Ascending aorta (tissue), 2 donors: Measurements from ENCODE around the gene PCYT2. TPM values are rescaled to one million over a fixed set of nuclear protein-coding genes. Genes with fewer than 3 reads are reported as not detected.

ENCODE experiments used
- DNase-seq, 2 donors: peaks; one replicate each; pipeline ENCODE4 v3.0.0-alpha.2; 2019; ENCODE audit warnings: low spot score in 2 of 2
- H3K27ac ChIP-seq, 2 donors: fragments of 200-600 bp; sonication (generic); one replicate each; pipeline ENCODE4 v1.5.1; 2016 to 2017; ENCODE audit warnings: mild to moderate bottlenecking in 1 of 2
- H3K27me3 ChIP-seq: fragments of 200-600 bp; sonication (generic); one replicate; pipeline ENCODE4 v1.5.1; 2017
- H3K36me3 ChIP-seq, 2 donors: fragments of 200-600 bp; sonication (generic); one replicate each; pipeline ENCODE4 v1.5.1; 2016
- H3K4me1 ChIP-seq, 2 donors: fragments of 200-600 bp; sonication (generic); one replicate each; pipeline ENCODE4 v1.5.1; 2016 to 2017; ENCODE audit warnings: mild to moderate bottlenecking in 1 of 2
- H3K4me3 ChIP-seq, 2 donors: fragments of 200-600 bp; sonication (generic); one replicate each; pipeline ENCODE4 v1.5.1; 2016 to 2017; ENCODE audit warnings: mild to moderate bottlenecking in 1 of 2
- H3K9me3 ChIP-seq, 2 donors: fragments of 200-600 bp; sonication (generic); one replicate each; pipeline ENCODE4 v1.5.1; 2016
- intact Hi-C: fragments of 100-400 bp; cut with DNase I; formaldehyde crosslinking; loops from one replicate; pipeline ENCODE4 v1.15.1; 2023
- total RNA-seq: library from RNA; depleted of rRNA; stranded (reverse); fragments of >200 nt; gene quantifications from one replicate; pipeline ENCODE4 v1.1.0, GENCODE V29; 2016
- TF ChIP-seq, protein P1 (sequence below), 3 experiments: fragments of 200-600 bp in 2 of 3; fragments of 450-650 bp in 1 of 3; sonication (generic) in 2 of 3; IDR thresholded peaks; one replicate each; pipeline ENCODE4 v1.5.1; 2016 to 2019; ENCODE audit warnings: antibody characterized with exemption in 3 of 3, mild to moderate bottlenecking in 1 of 3, moderate library complexity in 1 of 3

The PCYT2 gene
- total RNA-seq, 1 donor from 2014 or later = 81.1 TPM

DNA sequence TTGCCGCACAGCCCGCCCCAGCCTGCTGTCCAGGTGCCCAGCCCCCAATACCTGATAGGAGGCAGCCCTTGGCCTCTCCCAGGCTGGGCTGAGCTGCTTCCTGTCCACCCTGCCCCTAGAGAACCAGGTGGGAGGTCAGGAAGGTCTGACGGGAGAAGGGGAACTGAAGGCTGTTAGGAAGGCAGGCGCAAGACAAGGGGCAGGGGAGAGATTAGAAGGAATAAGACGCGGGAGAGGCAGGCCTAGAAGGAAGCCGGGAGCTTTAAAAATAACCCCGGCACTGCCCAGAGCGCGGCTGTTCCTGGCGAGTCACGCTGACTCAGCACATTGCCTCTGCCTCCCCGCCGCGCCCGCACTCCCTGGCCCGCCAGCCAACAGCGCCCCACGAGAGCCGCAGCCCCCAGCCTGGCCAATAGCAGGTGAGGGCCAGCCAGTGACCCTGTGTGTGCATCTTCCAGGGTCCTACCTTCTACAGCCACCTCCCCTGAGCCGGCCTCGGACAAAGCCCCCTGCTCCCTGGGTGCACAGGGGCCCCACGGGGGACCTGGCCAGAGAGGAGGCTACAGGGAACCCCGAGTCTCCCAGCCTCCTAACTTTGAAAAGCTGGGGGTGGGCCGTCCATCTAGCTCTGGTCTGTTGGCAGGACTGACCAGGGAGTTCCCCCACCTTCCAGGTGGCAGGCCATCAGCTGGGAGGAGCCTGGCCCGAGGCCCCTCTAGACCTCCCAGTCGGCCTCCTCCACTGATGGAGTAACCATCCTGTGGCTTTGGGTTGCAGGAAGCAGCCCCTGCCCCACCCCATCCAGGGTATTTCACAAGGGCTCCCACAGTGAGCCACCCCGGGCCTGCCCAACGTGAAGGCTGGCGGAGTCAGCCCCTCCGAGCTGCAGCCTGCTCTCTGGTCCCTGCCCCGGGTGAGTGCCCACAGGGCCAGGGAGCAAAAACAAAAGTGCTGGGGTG is 12.4 kb upstream of the PCYT2 start:
- DNase-seq = peak in 1 of 2 donors; percentile 84
- TF ChIP-seq, protein P1, sequence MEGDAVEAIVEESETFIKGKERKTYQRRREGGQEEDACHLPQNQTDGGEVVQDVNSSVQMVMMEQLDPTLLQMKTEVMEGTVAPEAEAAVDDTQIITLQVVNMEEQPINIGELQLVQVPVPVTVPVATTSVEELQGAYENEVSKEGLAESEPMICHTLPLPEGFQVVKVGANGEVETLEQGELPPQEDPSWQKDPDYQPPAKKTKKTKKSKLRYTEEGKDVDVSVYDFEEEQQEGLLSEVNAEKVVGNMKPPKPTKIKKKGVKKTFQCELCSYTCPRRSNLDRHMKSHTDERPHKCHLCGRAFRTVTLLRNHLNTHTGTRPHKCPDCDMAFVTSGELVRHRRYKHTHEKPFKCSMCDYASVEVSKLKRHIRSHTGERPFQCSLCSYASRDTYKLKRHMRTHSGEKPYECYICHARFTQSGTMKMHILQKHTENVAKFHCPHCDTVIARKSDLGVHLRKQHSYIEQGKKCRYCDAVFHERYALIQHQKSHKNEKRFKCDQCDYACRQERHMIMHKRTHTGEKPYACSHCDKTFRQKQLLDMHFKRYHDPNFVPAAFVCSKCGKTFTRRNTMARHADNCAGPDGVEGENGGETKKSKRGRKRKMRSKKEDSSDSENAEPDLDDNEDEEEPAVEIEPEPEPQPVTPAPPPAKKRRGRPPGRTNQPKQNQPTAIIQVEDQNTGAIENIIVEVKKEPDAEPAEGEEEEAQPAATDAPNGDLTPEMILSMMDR (IDR thresholded peaks at IDR 0.05) = no peak
- Histone ChIP-seq H3K27me3 (no peaks in the 10 kb centered on the region), H3K4me3 (peak overlapping the region; percentile 38 to 57), H3K4me1 (peaks cover 26 to 47% of the 10 kb centered on the region in 2 donors), H3K36me3 (peaks cover 20 to 27% of the 10 kb centered on the region in 2 donors), H3K9me3 (no peaks in the 10 kb centered on the region), H3K27ac (peak overlapping the region; percentile 53 to 72)
- intact Hi-C loops = no loop called here

DNA sequence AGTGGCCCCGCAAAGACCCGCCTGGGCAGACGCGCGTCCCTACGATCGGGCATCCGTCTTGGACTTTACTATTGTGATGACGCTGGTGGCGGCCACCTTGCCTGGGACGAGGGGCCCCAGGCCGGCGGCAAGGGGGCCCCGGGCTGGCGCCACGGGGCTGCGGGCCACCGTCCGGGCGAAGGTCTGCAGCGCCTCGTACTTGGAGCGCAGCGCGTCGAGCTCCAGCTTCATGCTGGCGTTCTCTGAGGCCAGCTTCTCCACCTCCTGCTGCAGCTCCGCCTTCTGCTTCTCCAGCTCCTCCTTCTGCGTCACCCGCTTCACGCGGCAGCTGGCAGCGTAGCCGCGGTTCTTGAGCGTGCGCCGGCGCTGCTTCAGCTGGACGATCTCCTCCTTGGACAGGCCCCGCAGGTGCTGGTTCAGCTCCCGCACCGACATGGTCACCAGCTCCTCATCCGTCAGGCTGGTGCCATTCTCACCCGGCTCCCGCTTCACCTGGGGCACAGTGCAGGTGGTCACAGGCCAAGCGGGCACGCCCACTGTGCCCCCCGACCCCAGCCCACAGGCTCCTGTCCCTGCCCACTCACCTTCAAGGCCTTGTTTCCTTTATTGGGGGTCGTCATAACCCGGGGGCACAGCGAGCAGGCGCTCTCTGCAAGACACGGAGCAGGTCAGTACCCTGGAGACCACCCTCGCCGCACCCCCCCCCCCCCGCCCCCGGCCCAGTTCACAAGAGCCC is 11.5 kb upstream of the PCYT2 start:
- Histone ChIP-seq H3K27me3 (no peaks in the 10 kb centered on the region), H3K9me3 (no peaks in the 10 kb centered on the region), H3K36me3 (peaks cover 20 to 27% of the 10 kb centered on the region in 2 donors), H3K4me1 (peaks cover 26 to 44% of the 10 kb centered on the region in 2 donors), H3K4me3 (peak overlapping the region; percentile 38 to 57), H3K27ac (peak overlapping the region; percentile 53 to 72)
- TF ChIP-seq, protein P1 (IDR thresholded peaks at IDR 0.05) = no peak
- intact Hi-C loops = no loop called here
- DNase-seq = no peak

DNA sequence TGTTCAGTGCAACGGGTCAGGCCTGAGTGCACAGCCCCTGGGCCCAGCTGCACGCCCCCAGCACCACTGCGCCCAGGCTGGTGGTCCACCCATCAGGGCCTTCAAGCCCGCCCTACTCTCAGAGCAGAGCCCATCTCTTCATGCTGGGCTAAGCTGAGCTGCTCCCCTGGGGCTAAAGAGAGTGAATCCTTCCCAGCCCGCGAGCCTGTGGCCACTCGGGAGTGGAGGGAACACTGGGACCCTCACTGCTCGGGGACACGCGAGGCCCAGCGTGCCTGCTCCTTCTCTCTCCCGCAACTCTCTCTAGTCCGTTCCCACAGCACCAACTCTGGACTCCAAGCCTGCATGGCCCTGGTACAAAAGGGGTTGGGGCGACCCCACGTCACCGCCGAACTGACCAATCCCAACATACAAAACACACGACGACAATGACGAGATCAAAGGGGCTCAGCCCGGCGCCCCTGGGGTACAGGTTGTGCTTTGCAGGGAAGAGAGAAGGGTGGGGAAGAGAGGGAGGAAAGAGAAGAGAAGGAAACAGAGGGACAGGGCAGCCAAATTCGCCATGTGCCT is 10.9 kb upstream of the PCYT2 start:
- Histone ChIP-seq H3K27ac (no peak overlapping the region), H3K4me3 (no peak overlapping the region), H3K9me3 (no peaks in the 10 kb centered on the region), H3K4me1 (peaks cover 29 to 46% of the 10 kb centered on the region in 2 donors), H3K36me3 (peaks cover 20 to 27% of the 10 kb centered on the region in 2 donors), H3K27me3 (no peaks in the 10 kb centered on the region)
- TF ChIP-seq, protein P1 (IDR thresholded peaks at IDR 0.05) = no peak
- no peak for DNase-seq
- intact Hi-C loops = no loop called here

DNA sequence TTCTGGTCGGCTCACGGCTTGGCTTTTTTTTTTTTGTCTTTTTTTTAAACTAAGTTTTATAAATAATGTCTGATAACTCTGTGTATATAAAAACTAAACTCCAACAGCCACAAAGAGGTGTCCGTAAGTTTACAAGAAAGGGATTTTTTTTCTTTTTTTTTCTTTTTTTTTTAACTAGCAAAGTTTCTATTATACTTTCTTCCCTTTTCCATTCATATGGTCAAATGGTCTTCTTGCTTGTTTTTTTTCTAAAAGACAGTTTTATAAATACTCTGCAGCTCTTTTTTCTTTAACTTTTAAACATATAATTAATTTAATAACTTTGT is 10.3 kb upstream of the PCYT2 start:
- Histone ChIP-seq H3K27ac (no peak overlapping the region), H3K9me3 (no peaks in the 10 kb centered on the region), H3K4me3 (no peak overlapping the region), H3K27me3 (no peaks in the 10 kb centered on the region), H3K4me1 (peaks cover 33 to 52% of the 10 kb centered on the region in 2 donors), H3K36me3 (peaks cover 20 to 27% of the 10 kb centered on the region in 2 donors)
- DNase-seq = no peak
- TF ChIP-seq, protein P1 (IDR thresholded peaks at IDR 0.05) = no peak
- intact Hi-C loops = no loop called here

DNA sequence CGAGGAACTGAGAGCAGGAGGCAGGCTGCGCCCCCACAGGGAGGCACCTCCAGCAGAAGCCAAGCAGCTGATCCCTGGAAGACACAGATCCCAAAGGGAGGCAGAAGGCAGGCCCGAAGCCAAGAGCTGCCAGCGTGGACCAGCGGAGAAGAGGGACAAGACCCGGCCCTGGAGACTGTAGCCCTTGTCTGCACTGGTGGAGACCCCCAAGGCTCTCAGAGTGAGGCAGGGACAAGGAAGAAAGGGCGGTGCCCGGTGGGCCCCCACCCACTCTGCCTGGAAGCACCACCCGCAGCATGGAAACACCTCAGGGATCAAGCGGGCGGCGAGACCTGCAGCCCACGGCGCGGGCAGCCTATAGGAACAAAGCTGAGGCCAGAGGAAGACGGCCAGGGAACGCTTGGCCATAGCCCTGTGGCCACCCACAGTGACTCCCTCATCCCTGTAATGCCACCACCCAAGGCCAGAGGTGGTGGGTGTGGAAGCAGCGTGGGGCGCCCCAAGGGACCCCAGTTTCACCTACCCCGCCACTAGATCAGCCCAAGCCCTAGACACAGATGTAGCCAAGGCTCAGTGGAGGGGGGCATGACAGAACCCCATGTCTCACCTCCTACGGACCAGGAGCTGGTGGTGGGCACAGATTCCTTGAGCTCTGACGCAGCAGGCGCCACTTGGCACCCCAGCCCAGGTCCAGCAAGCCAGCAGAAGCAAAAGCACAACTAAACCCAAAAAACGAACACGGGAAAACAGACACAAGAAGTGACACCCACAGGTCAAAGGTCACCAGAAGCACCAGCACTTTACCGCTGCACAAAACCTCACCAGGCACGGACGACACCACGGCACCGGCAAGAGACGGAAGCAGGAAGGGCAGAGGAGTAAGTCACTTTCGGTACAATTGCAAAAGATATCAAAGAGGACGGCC is 9.7 kb upstream of the PCYT2 start:
- intact Hi-C loops = no loop called here
- TF ChIP-seq, protein P1 (IDR thresholded peaks at IDR 0.05) = no peak
- Histone ChIP-seq H3K36me3 (peaks cover 20 to 27% of the 10 kb centered on the region in 2 donors), H3K27me3 (no peaks in the 10 kb centered on the region), H3K27ac (no peak overlapping the region), H3K4me1 (peaks cover 29 to 49% of the 10 kb centered on the region in 2 donors), H3K4me3 (no peak overlapping the region), H3K9me3 (no peaks in the 10 kb centered on the region)
- DNase-seq = no peak
